WI38 (cell line): Measurements from ENCODE around the gene RBKS.
"Not testable (repeated sequence)": the region's sequence is repeated elsewhere in the genome, so short reads cannot be mapped to it uniquely, and the experiment has no call there.

ENCODE experiments used
- H3K4me3 ChIP-seq: 2 replicates; pipeline ENCODE4 v1.5.1; 2011; ENCODE audit warnings: low read depth, mild to moderate bottlenecking, control low read depth, low read length
- TF ChIP-seq, protein P1 (sequence below): IDR thresholded peaks from 2 replicates; pipeline ENCODE4 v1.5.1; 2012; ENCODE audit warnings: low read depth, mild to moderate bottlenecking, control low read depth, low read length

The RBKS gene

DNA sequence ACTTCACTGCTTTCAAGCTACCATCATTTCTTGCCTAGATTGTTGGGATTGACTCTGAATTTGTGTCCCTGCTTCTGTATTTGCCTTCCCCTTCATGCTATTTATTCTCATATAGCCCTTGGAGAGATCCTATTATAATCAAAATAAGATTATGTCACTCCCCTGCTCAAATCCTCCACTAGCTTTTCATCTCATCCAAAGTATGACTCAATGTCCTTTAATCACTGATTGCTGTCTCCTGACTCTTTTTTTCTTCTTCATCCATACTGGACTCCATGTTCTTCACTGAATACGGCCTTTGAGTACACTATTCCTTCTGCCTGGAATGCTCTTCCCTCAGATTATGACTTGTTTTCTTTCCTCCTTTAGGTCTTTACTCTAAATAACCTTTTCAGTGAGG lies 5.0 kb downstream of the RBKS start:
- TF ChIP-seq, protein P1, sequence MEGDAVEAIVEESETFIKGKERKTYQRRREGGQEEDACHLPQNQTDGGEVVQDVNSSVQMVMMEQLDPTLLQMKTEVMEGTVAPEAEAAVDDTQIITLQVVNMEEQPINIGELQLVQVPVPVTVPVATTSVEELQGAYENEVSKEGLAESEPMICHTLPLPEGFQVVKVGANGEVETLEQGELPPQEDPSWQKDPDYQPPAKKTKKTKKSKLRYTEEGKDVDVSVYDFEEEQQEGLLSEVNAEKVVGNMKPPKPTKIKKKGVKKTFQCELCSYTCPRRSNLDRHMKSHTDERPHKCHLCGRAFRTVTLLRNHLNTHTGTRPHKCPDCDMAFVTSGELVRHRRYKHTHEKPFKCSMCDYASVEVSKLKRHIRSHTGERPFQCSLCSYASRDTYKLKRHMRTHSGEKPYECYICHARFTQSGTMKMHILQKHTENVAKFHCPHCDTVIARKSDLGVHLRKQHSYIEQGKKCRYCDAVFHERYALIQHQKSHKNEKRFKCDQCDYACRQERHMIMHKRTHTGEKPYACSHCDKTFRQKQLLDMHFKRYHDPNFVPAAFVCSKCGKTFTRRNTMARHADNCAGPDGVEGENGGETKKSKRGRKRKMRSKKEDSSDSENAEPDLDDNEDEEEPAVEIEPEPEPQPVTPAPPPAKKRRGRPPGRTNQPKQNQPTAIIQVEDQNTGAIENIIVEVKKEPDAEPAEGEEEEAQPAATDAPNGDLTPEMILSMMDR, result no peak
- H3K4me3 ChIP-seq, result no peak overlapping the region

DNA sequence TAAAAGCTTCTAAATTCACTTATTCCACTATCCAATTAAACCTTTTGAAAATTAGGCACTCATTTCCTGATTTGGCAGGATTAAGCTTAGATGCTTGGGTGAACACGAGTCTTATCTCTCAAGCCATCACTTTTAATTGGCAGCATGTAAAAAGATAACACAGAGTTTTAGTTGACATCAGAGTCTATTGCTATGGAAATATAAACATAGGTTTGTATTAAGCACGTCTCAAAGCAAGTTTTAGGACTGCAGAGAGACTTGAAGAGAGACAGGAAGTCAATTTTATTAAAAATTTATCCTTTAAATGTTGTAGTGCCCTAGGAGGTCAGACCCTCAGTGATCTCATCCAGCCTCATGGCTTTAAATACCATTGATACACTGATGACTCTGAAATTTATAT lies 5.6 kb downstream of the RBKS start:
- no peak overlapping the region for H3K4me3 ChIP-seq
- TF ChIP-seq, protein P1, result no peak

DNA sequence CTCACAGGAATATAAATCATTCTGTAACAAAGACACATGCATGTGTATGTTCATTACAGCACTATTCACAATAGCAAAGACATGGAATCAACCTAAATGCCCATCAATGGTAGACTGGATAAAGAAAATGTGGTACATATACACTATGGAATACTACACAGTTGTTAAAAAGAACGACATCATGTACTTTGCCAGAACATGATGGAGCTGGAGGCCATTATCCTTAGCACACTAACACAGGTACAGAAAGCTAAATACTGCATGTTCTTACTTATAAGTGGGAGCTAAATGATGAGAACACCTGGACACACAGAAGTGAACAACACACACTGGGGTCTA lies 7.6 kb downstream of the RBKS start:
- H3K4me3 ChIP-seq, result not testable (repeated sequence)

DNA sequence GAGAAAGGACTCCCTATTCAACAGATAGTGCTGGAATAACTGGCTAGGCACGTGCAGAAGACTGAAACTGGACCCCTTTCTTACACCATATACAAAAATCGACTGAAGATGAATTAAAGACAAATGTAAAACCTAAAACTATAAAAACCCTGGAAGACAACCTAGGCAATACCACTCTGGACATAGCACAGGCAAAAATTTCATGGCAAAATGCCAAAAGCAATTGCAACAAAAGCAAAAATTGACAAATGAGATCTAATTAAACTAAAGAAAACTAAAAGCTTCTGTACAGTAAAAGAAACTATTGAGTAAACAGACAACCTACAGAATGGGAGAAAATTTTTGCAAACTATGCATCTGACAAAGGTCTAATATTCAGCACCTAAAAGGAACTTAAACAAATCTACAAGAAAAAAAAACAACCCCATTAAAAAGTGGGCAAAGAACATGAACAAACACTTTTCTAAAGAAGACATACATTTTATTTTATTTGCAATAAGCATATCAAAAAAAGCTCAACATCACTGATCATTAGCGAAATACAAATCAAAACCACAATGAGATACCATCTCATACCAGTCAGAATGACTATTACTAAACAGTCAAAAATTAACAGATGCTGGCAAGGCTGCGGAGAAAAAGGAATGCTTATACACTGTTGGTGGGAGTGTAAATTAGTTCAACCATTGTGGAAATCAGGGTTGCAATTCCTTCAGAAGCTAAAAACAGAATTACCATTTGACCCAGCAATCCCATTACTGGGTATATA lies 8.2 kb downstream of the RBKS start:
- not testable (repeated sequence) for H3K4me3 ChIP-seq

DNA sequence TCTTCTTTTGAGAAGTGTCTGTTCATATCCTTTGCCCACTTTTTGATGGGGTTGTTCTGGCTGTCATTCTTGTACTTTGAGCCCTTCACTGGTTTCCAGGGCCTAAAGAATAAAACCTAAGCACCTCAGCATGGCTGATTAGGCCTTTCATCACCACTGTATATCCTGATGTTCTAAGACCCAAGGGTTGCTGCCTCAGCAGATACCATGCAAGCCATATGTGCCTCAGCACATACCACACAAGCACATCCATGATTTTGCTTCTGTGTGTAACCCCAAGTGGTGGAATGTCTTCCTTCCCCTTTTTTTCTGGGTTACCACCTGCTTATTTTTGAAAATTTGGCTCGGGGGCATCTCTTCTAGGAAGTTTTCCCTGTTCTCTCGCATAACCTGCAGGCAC lies 11.4 kb downstream of the RBKS start:
- no peak overlapping the region for H3K4me3 ChIP-seq
- TF ChIP-seq, protein P1, result no peak

DNA sequence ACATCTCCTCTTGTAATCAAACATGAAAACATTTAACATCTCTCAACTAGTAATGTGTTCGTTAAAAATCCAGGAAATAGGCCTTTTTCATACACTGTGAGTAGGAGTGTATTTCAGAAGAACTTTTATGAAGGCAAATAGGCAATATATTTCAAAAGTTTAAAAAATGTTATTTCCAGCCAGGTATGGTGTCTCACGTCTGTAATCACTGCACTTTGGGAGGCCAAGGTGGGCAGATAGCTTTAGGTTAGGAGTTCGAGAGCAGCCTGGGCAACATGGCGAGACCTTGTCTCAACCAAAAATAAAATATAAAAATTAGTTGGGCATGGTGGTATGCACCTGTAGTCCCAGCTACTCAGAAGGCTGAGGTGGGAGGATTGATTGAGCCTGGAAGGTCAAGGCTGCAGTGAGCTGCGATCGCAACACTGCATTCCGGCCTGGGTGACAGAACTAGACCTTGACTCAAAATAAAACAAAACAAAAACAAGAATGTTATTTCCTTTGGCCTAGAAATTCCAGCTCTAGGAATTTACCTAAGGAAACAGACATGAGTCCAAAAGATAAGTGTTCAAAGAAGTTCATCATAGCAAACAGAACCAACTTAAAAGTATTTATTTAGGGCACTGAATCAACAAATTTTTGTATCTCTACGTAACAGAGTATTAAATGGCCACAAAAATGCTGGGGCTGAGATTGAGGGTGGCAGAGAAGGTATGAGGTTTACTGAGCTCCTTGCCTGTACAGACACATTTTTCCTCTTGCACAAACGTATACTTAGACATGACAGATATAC lies 14.9 kb downstream of the RBKS start:
- TF ChIP-seq, protein P1, result no peak
- no peak overlapping the region for H3K4me3 ChIP-seq

DNA sequence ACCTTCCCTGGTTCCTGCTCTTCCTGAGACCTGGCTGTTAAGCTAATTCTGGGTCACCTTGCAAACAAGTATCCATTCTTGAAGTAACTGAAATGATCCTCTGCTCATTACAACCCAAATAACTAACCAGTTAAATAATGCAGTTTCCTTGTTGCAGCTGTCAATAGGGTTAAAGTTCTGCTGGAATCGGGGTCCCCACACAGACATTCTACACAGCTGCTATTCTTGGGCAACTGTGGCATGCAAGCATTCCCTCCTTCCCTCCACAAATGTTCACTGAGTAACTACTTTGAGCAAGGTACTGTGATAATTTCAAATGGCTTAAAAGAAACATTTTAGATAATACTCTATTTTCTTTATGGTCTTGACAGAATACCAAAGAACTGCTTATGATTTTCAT lies 17.1 kb downstream of the RBKS start:
- H3K4me3 ChIP-seq, result no peak overlapping the region
- TF ChIP-seq, protein P1, result no peak

DNA sequence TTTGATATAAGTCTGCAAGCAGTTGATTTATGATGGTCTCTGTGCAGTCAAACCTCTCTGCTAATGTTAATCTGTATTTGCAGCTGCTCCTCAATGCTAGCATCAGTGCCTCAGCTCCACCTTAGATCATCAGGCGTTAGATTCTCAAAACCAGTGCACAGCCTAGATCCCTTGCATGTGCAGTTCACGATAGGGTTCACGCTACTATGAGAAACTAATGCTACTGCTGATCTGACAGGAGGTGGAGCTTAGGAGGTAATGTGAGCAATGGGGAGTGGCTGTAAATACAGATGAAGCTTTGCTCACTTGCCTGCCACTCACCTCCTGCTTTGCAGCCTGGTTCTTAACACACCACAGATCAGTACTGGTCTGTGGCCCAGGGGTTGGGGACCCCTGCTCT lies 18.4 kb downstream of the RBKS start:
- TF ChIP-seq, protein P1, result no peak
- no peak overlapping the region for H3K4me3 ChIP-seq
